Measurements from ENCODE around the gene C3AR1.

C3AR1 gene

GRCh38 chr12:8054816-8055215 lies 11.3 kb downstream of the C3AR1 start:
- no peak for TF ChIP-seq CTCF (conservative IDR thresholded peaks at IDR 0.05)
- TF ChIP-seq ZFX (IDR thresholded peaks at IDR 0.05) = no peak

GRCh38 chr12:8052679-8053078 lies 13.5 kb downstream of the C3AR1 start:
- H3K27ac ChIP-seq = no peak overlapping the region
- TF ChIP-seq ZFX (IDR thresholded peaks at IDR 0.05) (no peak), CTCF (conservative IDR thresholded peaks at IDR 0.05) (no peak)

More at GRCh38 chr12:8054816-8055215, 11.3 kb downstream of the C3AR1 start:
- no peak overlapping the region for H3K27ac ChIP-seq

GRCh38 chr12:8050600-8051250 lies 15.4 kb downstream of the C3AR1 start:
- no peak overlapping the region for H3K27ac ChIP-seq
- TF ChIP-seq ZFX (IDR thresholded peaks at IDR 0.05) = no peak
- TF ChIP-seq CTCF (conservative IDR thresholded peaks at IDR 0.05) = no peak

- TF ChIP-seq ZFX (IDR thresholded peaks at IDR 0.05) (no peak), CTCF (conservative IDR thresholded peaks at IDR 0.05) (no peak)
- no peak overlapping the region for H3K27ac ChIP-seq
These were observed 17.3 kb downstream of the C3AR1 start for GRCh38 chr12:8048906-8049305.

- TF ChIP-seq ZFX (IDR thresholded peaks at IDR 0.05) (no peak), CTCF (conservative IDR thresholded peaks at IDR 0.05) (no peak)
- H3K27ac ChIP-seq = no peak overlapping the region
These were observed 18.3 kb downstream of the C3AR1 start for GRCh38 chr12:8047842-8048241.

- no peak overlapping the region for H3K27ac ChIP-seq
- TF ChIP-seq CTCF (conservative IDR thresholded peaks at IDR 0.05) = peak; percentile 94
- TF ChIP-seq ZFX (IDR thresholded peaks at IDR 0.05) = no peak
These were observed 19.9 kb downstream of the C3AR1 start for GRCh38 chr12:8045952-8046944.

- no peak overlapping the region for H3K27ac ChIP-seq
- TF ChIP-seq CTCF (conservative IDR thresholded peaks at IDR 0.05) (no peak), ZFX (IDR thresholded peaks at IDR 0.05) (no peak)
These were observed 25.4 kb downstream of the C3AR1 start for GRCh38 chr12:8040791-8041190.
